Small intestine (tissue), 7 donors: ENCODE results near the gene AK3. TPM values are rescaled to one million over a fixed set of nuclear protein-coding genes. Genes with fewer than 3 reads are reported as not detected.

ENCODE experiments used
- DNase-seq, 2 donors: peaks; one replicate each; pipeline versions ENCODE4 v3.0.0 to v3.0.0-alpha.2; 2013
- FAIRE-seq: peaks from 2 replicates; lab custom pipeline; 2012; peaks lifted over from hg19 to GRCh38; lab: Jason Lieb, UNC
- H3K27ac ChIP-seq, 3 donors: one replicate each; pipeline ENCODE4 v1.5.1; 2013; ENCODE audit warnings: low read length in 2 of 3, mild to moderate bottlenecking in 2 of 3, control low read depth in 1 of 3, inconsistent platforms in 1 of 3, low read depth in 1 of 3, moderate library complexity in 1 of 3
- H3K27me3 ChIP-seq, 3 donors: one replicate each; pipeline ENCODE4 v1.6.1; 2013; ENCODE audit warnings: low read length in 3 of 3, inconsistent platforms in 1 of 3; ENCODE audit not compliant: control insufficient read depth in 3 of 3, insufficient read depth in 3 of 3
- H3K36me3 ChIP-seq, 3 donors: one replicate each; pipeline ENCODE4 v1.6.1; 2013; ENCODE audit warnings: low read length in 3 of 3, inconsistent platforms in 1 of 3, low read depth in 1 of 3, mild to moderate bottlenecking in 1 of 3, moderate library complexity in 1 of 3; ENCODE audit not compliant: control insufficient read depth in 3 of 3, insufficient read depth in 2 of 3
- H3K4me1 ChIP-seq, 3 donors: one replicate each; pipeline ENCODE4 v1.6.1; 2013; ENCODE audit warnings: low read length in 2 of 3, inconsistent platforms in 1 of 3, low read depth in 1 of 3, mild to moderate bottlenecking in 1 of 3, moderate library complexity in 1 of 3; ENCODE audit not compliant: control insufficient read depth in 3 of 3, insufficient read depth in 2 of 3
- H3K4me3 ChIP-seq, 3 donors: one replicate each; pipeline ENCODE4 v1.5.1; 2013; ENCODE audit warnings: low read length in 3 of 3, control low read depth in 1 of 3, inconsistent platforms in 1 of 3, low read depth in 1 of 3, mild to moderate bottlenecking in 1 of 3, moderate library complexity in 1 of 3
- H3K9me3 ChIP-seq, 2 donors: one replicate each; pipeline ENCODE4 v1.6.1; 2013; ENCODE audit warnings: low read depth in 1 of 2, low read length in 1 of 2; ENCODE audit not compliant: control insufficient read depth in 2 of 2, insufficient read depth in 1 of 2
- WGBS, 3 donors: extraction: QIAGEN DNeasy Blood & Tissue Kit; methylation state at CpG; one replicate each; pipeline ENCODE4 v1.1.7; 2013; 5-methylcytosine and 5-hydroxymethylcytosine counted together
- polyA plus RNA-seq, 4 donors: library from polyadenylated mRNA; stranded (reverse) in 3 of 4; unstranded in 1 of 4; fragments of 200-250 nt in 3 of 4; fragments of 120-200 nt in 1 of 4; gene quantifications; one replicate each; pipeline versions ENCODE4 v1.2.1 to v1.2.3, GENCODE V29; 2013
- donor health status: healthy with polysubstance abuse.
- donor health status: control.
- donor health status: control.
- donor health status: Bipolar disorder and iron deficiency.
- donor health status: healthy.

Gene AK3
- polyA plus RNA-seq, 4 donors = 45.4 to 79.7 (median 57.4) TPM

DNA sequence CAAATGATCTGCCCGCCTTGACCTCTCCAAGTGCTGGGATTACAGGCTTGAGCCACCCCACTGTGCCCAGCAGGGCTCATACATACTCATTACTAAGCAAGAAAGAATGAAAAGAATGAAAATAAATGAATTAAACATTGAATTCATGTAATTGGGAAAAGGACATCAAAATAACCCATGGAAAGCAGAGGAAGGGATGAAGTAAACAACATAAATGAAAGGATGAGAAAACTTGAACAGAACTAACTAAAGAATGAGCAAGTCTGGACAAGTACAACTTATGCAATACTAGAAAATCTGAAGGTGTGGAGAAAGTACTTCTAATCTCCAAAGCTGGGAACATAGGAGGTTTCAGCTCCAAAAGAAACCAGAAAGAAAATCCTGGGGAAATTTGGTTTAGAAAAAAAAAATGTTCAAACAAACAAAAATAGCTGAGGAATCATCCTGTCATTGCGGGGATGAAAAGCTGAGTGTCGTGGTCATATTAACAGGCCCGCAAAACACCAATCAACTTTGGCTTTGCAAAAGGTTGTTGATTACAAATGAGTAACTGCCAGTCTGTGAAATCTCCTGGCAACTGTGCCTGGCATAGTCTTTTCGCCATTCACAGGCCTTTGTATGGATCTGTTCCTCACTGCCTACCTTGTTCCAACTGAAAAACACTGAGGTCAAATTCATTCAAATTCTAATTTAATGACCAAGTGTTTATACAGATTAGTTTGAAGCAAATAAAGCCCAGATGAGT, 2.3 kb upstream of the AK3 start:
- Histone ChIP-seq H3K9me3 (no peaks in the 10 kb centered on the region), H3K36me3 (peaks cover 0 to 2% (median 0%) of the 10 kb centered on the region in 3 donors), H3K27me3 (no peaks in the 10 kb centered on the region), H3K27ac (no peak overlapping the region), H3K4me1 (peaks cover 0 to 7% (median 0%) of the 10 kb centered on the region in 3 donors), H3K4me3 (no peak overlapping the region)
- FAIRE-seq = no peak
- 69 to 76% (median 73%) methylated on average over 5 of the region's 5 CpGs for WGBS, 3 donors
- DNase-seq = no peak

DNA sequence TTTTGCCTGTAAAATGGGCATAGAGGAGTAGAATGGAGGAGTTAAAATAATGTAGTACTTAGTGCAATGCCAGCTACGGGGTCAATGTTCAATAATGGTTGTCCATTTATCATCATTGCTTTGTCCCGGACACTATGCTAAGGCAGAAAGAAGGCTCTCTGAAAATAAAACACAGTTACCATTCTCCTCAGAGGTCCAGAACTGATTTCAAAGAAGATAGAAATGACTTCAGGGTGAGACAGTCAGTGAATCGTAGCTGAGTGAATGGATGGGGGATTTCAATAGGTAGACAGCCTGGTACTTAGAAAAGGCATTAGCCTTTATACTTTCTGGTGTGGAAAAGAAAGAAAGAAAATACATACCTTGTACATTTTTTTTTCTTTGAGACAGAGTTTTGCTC, 1.2 kb upstream of the AK3 start:
- Histone ChIP-seq H3K36me3 (peaks cover 0 to 6% (median 0%) of the 10 kb centered on the region in 3 donors), H3K27me3 (no peaks in the 10 kb centered on the region), H3K4me3 (peak overlapping the region in 1 of 3 donors; percentile 92), H3K4me1 (peaks cover 0 to 7% (median 0%) of the 10 kb centered on the region in 3 donors), H3K9me3 (no peaks in the 10 kb centered on the region), H3K27ac (peak overlapping the region; percentile 95 to 99 (median 97))
- DNase-seq = peak; percentile 13 to 48
- WGBS, 3 donors = 29 to 50% (median 34%) methylated on average over 3 of the region's 3 CpGs
- no peak for FAIRE-seq

DNA sequence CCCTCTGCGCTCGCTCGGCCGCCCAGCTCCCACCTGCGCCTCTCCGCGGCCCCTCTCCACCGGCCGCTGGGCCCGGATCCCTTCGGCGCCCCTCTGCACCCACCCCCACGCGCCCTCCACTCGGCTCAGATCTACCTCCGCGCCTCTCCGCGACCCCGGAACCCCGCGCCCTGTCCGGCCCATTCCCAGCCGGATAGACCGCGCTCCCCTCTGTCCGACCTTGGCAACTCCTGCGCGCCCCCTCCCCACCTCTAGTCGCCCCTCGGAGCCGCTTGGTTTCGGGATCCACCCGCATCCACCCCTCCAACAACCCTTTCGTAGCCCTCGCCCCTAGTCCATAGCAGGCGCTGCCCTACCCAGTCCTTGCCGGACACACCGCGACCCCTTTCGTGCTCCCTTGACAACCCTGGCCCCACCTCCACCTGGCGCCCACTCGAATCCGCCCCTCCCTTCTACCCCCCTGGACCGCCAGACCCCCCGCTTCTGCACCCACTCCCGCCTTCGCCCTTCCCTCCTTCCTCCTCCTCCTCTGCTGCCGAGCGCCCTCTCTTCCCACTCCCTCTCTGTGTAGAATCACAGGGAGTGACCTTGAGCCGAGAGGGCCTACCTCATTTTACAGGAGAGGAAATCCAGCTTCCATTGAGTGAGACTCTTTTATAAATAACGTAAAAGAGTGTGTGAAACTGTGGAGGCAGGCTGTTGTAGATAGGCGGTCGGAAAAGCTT, 525 bp upstream of the AK3 start:
- no peaks in the 10 kb centered on the region for H3K9me3 ChIP-seq
- no peaks in the 10 kb centered on the region for H3K27me3 ChIP-seq
- H3K4me3 ChIP-seq = peak overlapping the region; percentile 79 to 92 (median 92)
- 2 to 3% (median 2%) methylated on average over 36 to 54 of the region's 54 CpGs for WGBS, 3 donors
- H3K4me1 ChIP-seq = peaks cover 0 to 7% (median 2%) of the 10 kb centered on the region in 3 donors
- peak overlapping the region; percentile 95 to 99 (median 97) for H3K27ac ChIP-seq
- FAIRE-seq (no peak), DNase-seq (peak; percentile 63 to 68)
- H3K36me3 ChIP-seq = peaks cover 0 to 9% (median 0%) of the 10 kb centered on the region in 3 donors

DNA sequence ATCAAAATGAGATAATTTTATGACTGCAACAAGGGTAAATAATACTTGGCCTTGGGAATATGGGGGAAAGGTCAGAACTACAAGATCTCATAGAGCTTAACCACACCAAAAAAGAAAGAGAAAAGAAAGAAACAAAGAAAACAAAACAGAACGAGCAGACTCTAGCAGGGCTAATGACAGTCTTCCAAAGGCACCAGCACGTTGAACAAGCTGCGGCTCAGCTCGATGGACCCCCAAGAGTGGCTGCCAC, 689 bp downstream of the AK3 start:
- FAIRE-seq = no peak
- 0 to 2% (median 1%) methylated on average over 4 of the region's 4 CpGs for WGBS, 3 donors
- peak overlapping the region; percentile 95 to 99 (median 97) for H3K27ac ChIP-seq

DNA sequence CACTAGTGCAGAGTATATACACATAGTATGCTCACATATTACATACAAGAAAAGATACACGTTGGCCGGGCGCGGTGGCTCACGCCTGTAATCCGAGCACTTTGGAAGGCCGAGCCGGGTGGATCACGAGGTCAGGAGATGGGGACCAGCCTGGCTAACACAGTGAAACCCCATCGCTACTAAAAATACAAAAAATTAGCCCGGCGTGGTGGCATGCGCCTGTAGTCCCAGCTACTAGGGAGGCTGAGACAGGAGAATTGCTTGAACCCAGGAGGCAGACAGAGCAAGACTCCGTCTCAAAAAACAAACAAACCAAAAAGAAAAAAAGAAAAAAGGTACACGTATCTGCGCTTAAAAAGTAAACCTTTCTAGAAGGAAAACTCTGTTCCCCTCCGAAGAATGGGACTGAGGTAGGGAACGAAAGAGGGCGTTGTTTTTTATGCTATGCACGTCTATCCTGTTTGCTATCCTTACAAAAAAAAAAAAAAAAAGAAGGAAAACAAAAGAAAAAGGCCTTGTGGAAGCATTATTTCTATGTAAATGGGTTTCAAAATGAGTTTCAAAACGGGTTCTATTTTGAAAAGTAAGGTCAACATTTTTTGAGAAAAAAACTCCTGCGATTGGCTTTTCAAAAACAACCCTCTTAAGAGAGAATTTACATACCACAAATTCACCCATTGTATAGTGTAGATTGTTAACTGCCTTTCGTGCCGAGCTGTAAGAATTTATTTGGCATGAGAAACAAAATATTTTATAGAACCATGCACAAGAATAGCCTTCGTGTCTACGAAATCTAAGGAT, 1.2 kb downstream of the AK3 start:
- DNase-seq (peak; percentile 35 to 38), FAIRE-seq (no peak)
- H3K27me3 ChIP-seq = no peaks in the 10 kb centered on the region
- H3K4me1 ChIP-seq = peaks cover 0 to 7% (median 3%) of the 10 kb centered on the region in 3 donors
- peak overlapping the region; percentile 79 to 92 (median 92) for H3K4me3 ChIP-seq
- H3K9me3 ChIP-seq = no peaks in the 10 kb centered on the region
- H3K36me3 ChIP-seq = peaks cover 0 to 10% (median 0%) of the 10 kb centered on the region in 3 donors
- 7 to 35% (median 18%) methylated on average over 26 of the region's 26 CpGs for WGBS, 3 donors
- peak overlapping the region; percentile 95 to 99 (median 97) for H3K27ac ChIP-seq

More for the DNA sequence above, 689 bp downstream of the AK3 start:
- DNase-seq = peak in 1 of 2 donors; percentile 82
- H3K36me3 ChIP-seq = peaks cover 0 to 10% (median 0%) of the 10 kb centered on the region in 3 donors
- no peaks in the 10 kb centered on the region for H3K27me3 ChIP-seq
- H3K4me3 ChIP-seq = peak overlapping the region; percentile 79 to 92 (median 92)
- H3K9me3 ChIP-seq = no peaks in the 10 kb centered on the region
- peaks cover 0 to 7% (median 2%) of the 10 kb centered on the region in 3 donors for H3K4me1 ChIP-seq

DNA sequence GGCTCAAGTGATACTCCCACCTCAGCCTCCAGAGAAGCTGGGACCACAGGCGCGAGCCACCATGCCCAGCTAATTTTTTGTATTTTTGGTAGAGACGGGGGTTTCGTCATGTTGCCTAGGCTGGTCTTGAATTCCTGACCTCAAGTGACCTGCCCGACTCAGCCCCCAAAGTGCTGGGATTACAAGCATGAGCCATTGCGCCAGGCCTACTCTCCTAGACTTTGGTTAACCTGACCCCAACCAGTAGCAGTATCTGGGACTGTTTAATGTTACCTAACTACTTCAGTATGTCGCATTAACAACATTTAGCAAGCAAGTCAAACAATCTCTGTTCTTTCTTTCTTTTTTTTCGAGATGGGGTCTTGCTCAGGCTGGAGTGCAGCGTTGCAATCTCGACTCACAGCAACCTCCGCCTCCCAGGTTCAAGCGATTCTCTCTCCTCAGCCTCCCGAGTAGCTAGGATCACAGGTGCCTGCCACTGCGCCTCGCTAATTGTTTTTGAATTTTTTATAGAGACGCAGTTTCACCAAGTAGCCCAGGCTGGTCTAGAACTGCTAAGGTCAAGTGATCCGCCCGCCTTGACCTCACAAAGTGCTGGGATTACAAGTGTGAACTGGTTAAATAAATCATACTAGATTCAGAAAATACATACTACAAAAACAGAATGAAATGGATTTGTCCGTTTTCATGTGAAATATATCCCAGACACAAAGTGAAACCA, 2.0 kb downstream of the AK3 start:
- WGBS, 3 donors = 16 to 66% (median 43%) methylated on average over 19 of the region's 19 CpGs
- Histone ChIP-seq H3K36me3 (peaks cover 0 to 10% (median 0%) of the 10 kb centered on the region in 3 donors), H3K4me1 (peaks cover 2 to 7% (median 4%) of the 10 kb centered on the region in 3 donors), H3K4me3 (peak overlapping the region; percentile 7 to 92 (median 92)), H3K27me3 (no peaks in the 10 kb centered on the region), H3K9me3 (no peaks in the 10 kb centered on the region), H3K27ac (peak overlapping the region; percentile 53 to 95 (median 68))
- peak; percentile 45 to 52 for DNase-seq
- no peak for FAIRE-seq

DNA sequence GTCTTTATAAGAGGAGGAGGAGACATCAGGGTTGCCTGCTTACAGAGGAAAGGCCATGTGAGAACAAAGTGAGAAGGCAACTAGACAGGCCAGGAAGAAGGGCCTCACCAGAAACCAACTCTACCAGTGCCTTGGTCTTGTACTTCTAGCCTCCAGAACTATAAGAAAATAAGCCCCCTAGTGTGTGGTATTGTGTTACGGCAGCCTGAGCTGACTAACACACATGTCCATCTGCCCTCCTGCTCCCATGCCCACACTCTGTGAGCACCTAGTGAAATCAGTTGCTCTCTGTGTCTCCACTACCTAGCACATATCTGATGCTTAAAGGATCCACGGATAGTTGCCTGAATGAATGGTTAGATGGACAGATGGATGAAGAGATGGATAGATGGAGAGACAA, 6.9 kb downstream of the AK3 start:
- no peak for DNase-seq
- FAIRE-seq = no peak
- Histone ChIP-seq H3K4me1 (peaks cover 2 to 6% (median 4%) of the 10 kb centered on the region in 3 donors), H3K36me3 (peaks cover 0 to 18% (median 0%) of the 10 kb centered on the region in 3 donors), H3K9me3 (no peaks in the 10 kb centered on the region), H3K27me3 (no peaks in the 10 kb centered on the region), H3K27ac (no peak overlapping the region), H3K4me3 (no peak overlapping the region)
- 73 to 93% (median 80%) methylated on average over 2 of the region's 2 CpGs for WGBS, 3 donors
